ENCODE data around the gene SLC34A1. TPM values are rescaled to one million over a fixed set of nuclear protein-coding genes. Genes with fewer than 3 reads are reported as not detected.

The SLC34A1 gene
- total RNA-seq, 1 experiment from 2014 or later, result not detected

- no peaks in the 10 kb centered on the region for H3K9me3 ChIP-seq (replicated peaks)
- peaks cover 13% of the 10 kb centered on the region for H3K4me1 ChIP-seq (replicated peaks)
- H3K27me3 ChIP-seq (replicated peaks), result no peaks in the 10 kb centered on the region
- peaks cover 42% of the 10 kb centered on the region for H3K36me3 ChIP-seq
- H3K27ac ChIP-seq, result no peak overlapping the region
- no peak overlapping the region for H3K4me3 ChIP-seq
- no peak for DNase-seq (ENCODE audit: low read depth in 1 of 2, low spot score in 2 of 2)
Measured at GRCh38 chr5:177349762-177350161, 34.5 kb upstream of the SLC34A1 start.

GRCh38 chr5:177350776-177351391 is 33.4 kb upstream of the SLC34A1 start:
- Histone ChIP-seq H3K27ac (peak overlapping the region; percentile 88), H3K4me1 (replicated peaks) (peaks cover 13% of the 10 kb centered on the region), H3K27me3 (replicated peaks) (no peaks in the 10 kb centered on the region), H3K36me3 (peaks cover 35% of the 10 kb centered on the region), H3K9me3 (replicated peaks) (no peaks in the 10 kb centered on the region), H3K4me3 (peak overlapping the region; percentile 68)
- DNase-seq (ENCODE audit: low read depth in 1 of 2, low spot score in 2 of 2), result no peak

GRCh38 chr5:177351392-177352329 is 32.6 kb upstream of the SLC34A1 start, which contains the start of gene LMAN2:
Gene LMAN2, minus strand, starts transcription at chr5:177351668. Its CDS starts 21 bp downstream, at chr5:177351647.
- Histone ChIP-seq H3K9me3 (replicated peaks) (no peaks in the 10 kb centered on the region), H3K4me1 (replicated peaks) (peaks cover 13% of the 10 kb centered on the region), H3K27me3 (replicated peaks) (no peaks in the 10 kb centered on the region), H3K36me3 (peaks cover 32% of the 10 kb centered on the region), H3K4me3 (peak within 1 kb of the TSS; percentile 68), H3K27ac (peak within 1 kb of the TSS; percentile 88)
- DNase-seq (ENCODE audit: low read depth in 1 of 2, low spot score in 2 of 2), result peak; percentile 97 to 99

GRCh38 chr5:177353093-177353492 is 31.1 kb upstream of the SLC34A1 start:
- peaks cover 20% of the 10 kb centered on the region for H3K4me1 ChIP-seq (replicated peaks)
- peaks cover 20% of the 10 kb centered on the region for H3K36me3 ChIP-seq
- no peak for DNase-seq (ENCODE audit: low read depth in 1 of 2, low spot score in 2 of 2)
- no peak overlapping the region for H3K27ac ChIP-seq
- no peak overlapping the region for H3K4me3 ChIP-seq
- no peaks in the 10 kb centered on the region for H3K27me3 ChIP-seq (replicated peaks)
- H3K9me3 ChIP-seq (replicated peaks), result no peaks in the 10 kb centered on the region

- Histone ChIP-seq H3K4me1 (replicated peaks) (peaks cover 22% of the 10 kb centered on the region), H3K9me3 (replicated peaks) (no peaks in the 10 kb centered on the region), H3K4me3 (no peak overlapping the region), H3K27ac (no peak overlapping the region), H3K36me3 (peaks cover 15% of the 10 kb centered on the region), H3K27me3 (replicated peaks) (no peaks in the 10 kb centered on the region)
- DNase-seq (ENCODE audit: low read depth in 1 of 2, low spot score in 2 of 2), result no peak
Measured at GRCh38 chr5:177354256-177354655, 30.0 kb upstream of the SLC34A1 start.

GRCh38 chr5:177354711-177355110 is 29.5 kb upstream of the SLC34A1 start:
- H3K27ac ChIP-seq, result no peak overlapping the region
- no peaks in the 10 kb centered on the region for H3K9me3 ChIP-seq (replicated peaks)
- H3K4me1 ChIP-seq (replicated peaks), result peaks cover 22% of the 10 kb centered on the region
- H3K36me3 ChIP-seq, result peaks cover 11% of the 10 kb centered on the region
- H3K4me3 ChIP-seq, result no peak overlapping the region
- H3K27me3 ChIP-seq (replicated peaks), result no peaks in the 10 kb centered on the region
- no peak for DNase-seq (ENCODE audit: low read depth in 1 of 2, low spot score in 2 of 2)

- Histone ChIP-seq H3K27me3 (replicated peaks) (no peaks in the 10 kb centered on the region), H3K4me1 (replicated peaks) (peaks cover 18% of the 10 kb centered on the region), H3K4me3 (no peak overlapping the region), H3K27ac (no peak overlapping the region), H3K9me3 (replicated peaks) (no peaks in the 10 kb centered on the region), H3K36me3 (peaks cover 6% of the 10 kb centered on the region)
- no peak for DNase-seq (ENCODE audit: low read depth in 1 of 2, low spot score in 2 of 2)
Measured at GRCh38 chr5:177355162-177355867, 28.9 kb upstream of the SLC34A1 start.

- no peak for DNase-seq (ENCODE audit: low read depth in 1 of 2, low spot score in 2 of 2)
- Histone ChIP-seq H3K27me3 (replicated peaks) (no peaks in the 10 kb centered on the region), H3K9me3 (replicated peaks) (no peaks in the 10 kb centered on the region), H3K4me1 (replicated peaks) (peaks cover 13% of the 10 kb centered on the region), H3K27ac (no peak overlapping the region), H3K4me3 (no peak overlapping the region), H3K36me3 (peaks cover 4% of the 10 kb centered on the region)
Measured at GRCh38 chr5:177355868-177356168, 28.4 kb upstream of the SLC34A1 start.

- H3K9me3 ChIP-seq (replicated peaks), result no peaks in the 10 kb centered on the region
- peaks cover 13% of the 10 kb centered on the region for H3K4me1 ChIP-seq (replicated peaks)
- DNase-seq (ENCODE audit: low read depth in 1 of 2, low spot score in 2 of 2), result no peak
- H3K27me3 ChIP-seq (replicated peaks), result 0 out of 2 replicates have a peak, but pooled peaks cover 3% of the 10 kb centered on the region
- no peak overlapping the region for H3K27ac ChIP-seq
- H3K4me3 ChIP-seq, result no peak overlapping the region
- no peaks in the 10 kb centered on the region for H3K36me3 ChIP-seq
Measured at GRCh38 chr5:177356746-177357145, 27.5 kb upstream of the SLC34A1 start.

- Histone ChIP-seq H3K4me1 (replicated peaks) (peaks cover 11% of the 10 kb centered on the region), H3K36me3 (no peaks in the 10 kb centered on the region), H3K27ac (no peak overlapping the region), H3K9me3 (replicated peaks) (no peaks in the 10 kb centered on the region), H3K4me3 (no peak overlapping the region), H3K27me3 (replicated peaks) (0 out of 2 replicates have a peak, but pooled peaks cover 3% of the 10 kb centered on the region)
- no peak for DNase-seq (ENCODE audit: low read depth in 1 of 2, low spot score in 2 of 2)
Measured at GRCh38 chr5:177357146-177357458, 27.1 kb upstream of the SLC34A1 start.

GRCh38 chr5:177357459-177358351 is 26.5 kb upstream of the SLC34A1 start, which contains the start of gene RGS14:
Gene RGS14, plus strand, starts transcription at chr5:177357924. Its CDS starts 101 bp downstream, at chr5:177358025.
- H3K9me3 ChIP-seq (replicated peaks), result no peaks in the 10 kb centered on the region
- no peaks in the 10 kb centered on the region for H3K36me3 ChIP-seq
- no peak for DNase-seq (ENCODE audit: low read depth in 1 of 2, low spot score in 2 of 2)
- H3K27ac ChIP-seq, result no peak within 1 kb of the TSS
- peak within 1 kb of the TSS; percentile 13; the same call in 1 of the 2 replicates for H3K4me3 ChIP-seq
- H3K4me1 ChIP-seq (replicated peaks), result peaks cover 9% of the 10 kb centered on the region
- H3K27me3 ChIP-seq (replicated peaks), result 0 out of 2 replicates have a peak, but pooled peaks cover 3% of the 10 kb centered on the region

GRCh38 chr5:177358370-177358819 is 25.8 kb upstream of the SLC34A1 start:
- no peak overlapping the region for H3K4me3 ChIP-seq
- H3K27me3 ChIP-seq (replicated peaks), result peaks cover 8% of the 10 kb centered on the region; the same call in 1 of the 2 replicates
- H3K36me3 ChIP-seq, result no peaks in the 10 kb centered on the region
- no peak overlapping the region for H3K27ac ChIP-seq
- DNase-seq (ENCODE audit: low read depth in 1 of 2, low spot score in 2 of 2), result no peak
- H3K4me1 ChIP-seq (replicated peaks), result peaks cover 15% of the 10 kb centered on the region
- no peaks in the 10 kb centered on the region for H3K9me3 ChIP-seq (replicated peaks)

GRCh38 chr5:177359451-177359851 is 24.8 kb upstream of the SLC34A1 start:
- Histone ChIP-seq H3K27ac (no peak overlapping the region), H3K27me3 (replicated peaks) (peaks cover 12% of the 10 kb centered on the region; the same call in 1 of the 2 replicates), H3K36me3 (no peaks in the 10 kb centered on the region), H3K4me1 (replicated peaks) (peaks cover 15% of the 10 kb centered on the region), H3K9me3 (replicated peaks) (no peaks in the 10 kb centered on the region), H3K4me3 (no peak overlapping the region)
- no peak for DNase-seq (ENCODE audit: low read depth in 1 of 2, low spot score in 2 of 2)

All from SJSA1 (cell line).